IMR-90 (cell line): ENCODE results near the gene LNX1. TPM values are rescaled to one million over a fixed set of nuclear protein-coding genes. Genes with fewer than 3 reads are reported as not detected.
A peak's percentile ranks its signal among the peaks of the same experiment; 100 is the strongest.

Experiments
- ATAC-seq: fragments of 200-7000 bp; cut with Tn5 transposase; 2 replicates; pipeline ENCODE4 v1.9.1; 2020; ENCODE audit warnings: low read depth, mild to moderate bottlenecking, moderate library complexity
- BruUV-seq: library from RNA; stranded (reverse); fragments of 400-500 nt; replicated peaks from 2 replicates; lab custom pipeline; 2021; lab: Mats Ljungman, UMichigan
- CTCF ChIA-PET: fragments of 300-600 bp; formaldehyde crosslinking; extraction: SDS; loops from one replicate; lab custom pipeline; 2021; ENCODE audit warnings: antibody characterized with exemption; lab: Yijun Ruan, JAX
- POLR2A ChIA-PET: fragments of 300-600 bp; sonication (Branson Sonifier 250); formaldehyde crosslinking; loops from one replicate; lab custom pipeline; 2022; ENCODE audit warnings: antibody characterized with exemption; ENCODE audit not compliant: unreplicated experiment; lab: Charles Lee
- DNase-seq: peaks from one replicate; pipeline ENCODE4 v3.0.0; 2013
- H2AFZ ChIP-seq: replicated peaks from 2 replicates; pipeline ENCODE3; 2013; ENCODE audit warnings: low read length, mild to moderate bottlenecking; ENCODE audit not compliant: poor library complexity
- H2AK5ac ChIP-seq: 2 replicates; pipeline ENCODE4 v1.6.1; 2013; ENCODE audit warnings: low read depth, low read length, inconsistent platforms
- H2AK9ac ChIP-seq: replicated peaks from 2 replicates; pipeline ENCODE3; 2013; ENCODE audit warnings: mild to moderate bottlenecking, low read depth, low read length, moderate library complexity; ENCODE audit not compliant: poor library complexity
- H2BK120ac ChIP-seq: 2 replicates; pipeline ENCODE4 v1.6.1; 2013; ENCODE audit warnings: low read depth, low read length, inconsistent platforms
- H2BK15ac ChIP-seq: 3 replicates; pipeline ENCODE4 v1.6.1; 2013; ENCODE audit warnings: low read depth, low read length, inconsistent platforms
- H2BK20ac ChIP-seq: 2 replicates; pipeline ENCODE4 v1.6.1; 2013; ENCODE audit warnings: low read depth, mild to moderate bottlenecking, inconsistent platforms, low read length, moderate library complexity
- H2BK5ac ChIP-seq: 2 replicates; pipeline ENCODE4 v1.6.1; 2013; ENCODE audit warnings: mild to moderate bottlenecking, low read depth, low read length, inconsistent platforms; ENCODE audit not compliant: poor library complexity, severe bottlenecking
- H3K14ac ChIP-seq: replicated peaks from 2 replicates; pipeline ENCODE4 v1.6.1; 2013; ENCODE audit warnings: low read depth, low read length, inconsistent platforms
- H3K18ac ChIP-seq: 2 replicates; pipeline ENCODE4 v1.6.1; 2013; ENCODE audit warnings: low read depth, low read length, control low read depth
- H3K23ac ChIP-seq: 2 replicates; pipeline ENCODE4 v1.6.1; 2013; ENCODE audit warnings: low read depth, low read length, inconsistent platforms
- H3K27ac ChIP-seq: 2 replicates; pipeline ENCODE4 v1.5.1; 2013; ENCODE audit warnings: mild to moderate bottlenecking, control low read depth, low read length; ENCODE audit not compliant: insufficient read depth
- H3K27me3 ChIP-seq: 2 replicates; pipeline ENCODE4 v1.6.1; 2013; ENCODE audit warnings: low read length; ENCODE audit not compliant: control insufficient read depth, insufficient read depth
- H3K36me3 ChIP-seq: 2 replicates; pipeline ENCODE4 v1.6.1; 2013; ENCODE audit warnings: low read length, mixed read lengths; ENCODE audit not compliant: control insufficient read depth, insufficient read depth
- H3K4ac ChIP-seq: 2 replicates; pipeline ENCODE4 v1.6.1; 2013; ENCODE audit warnings: low read depth, low read length, inconsistent platforms
- H3K4me1 ChIP-seq: 2 replicates; pipeline ENCODE4 v1.6.1; 2013; ENCODE audit warnings: low read length, mixed read lengths; ENCODE audit not compliant: control insufficient read depth, insufficient read depth
- H3K4me2 ChIP-seq: 2 replicates; pipeline ENCODE4 v1.6.1; 2013; ENCODE audit warnings: low read depth, mild to moderate bottlenecking, control low read depth, low read length, moderate library complexity
- H3K4me3 ChIP-seq: 2 replicates; pipeline ENCODE4 v1.5.1; 2013; ENCODE audit warnings: low read depth, mild to moderate bottlenecking, control low read depth, low read length, moderate library complexity; ENCODE audit not compliant: insufficient read depth
- H3K56ac ChIP-seq: 2 replicates; pipeline ENCODE4 v1.6.1; 2013; ENCODE audit warnings: low read length, inconsistent platforms; ENCODE audit not compliant: insufficient read depth; ENCODE audit errors: extremely low read depth
- H3K79me1 ChIP-seq, 2 experiments: 2 replicates each; pipeline ENCODE4 v1.6.1; 2013; ENCODE audit warnings: low read length in 2 of 2, inconsistent platforms in 1 of 2, low read depth in 1 of 2
- H3K9ac ChIP-seq: 2 replicates; pipeline ENCODE4 v1.6.1; 2013; ENCODE audit warnings: low read depth, low read length, control low read depth
- H3K9me1 ChIP-seq: 2 replicates; pipeline ENCODE4 v1.6.1; 2013; ENCODE audit warnings: low read length, inconsistent platforms; ENCODE audit not compliant: insufficient read depth
- H3K9me3 ChIP-seq: 2 replicates; pipeline ENCODE4 v1.6.1; 2013; ENCODE audit warnings: low read length; ENCODE audit not compliant: control insufficient read depth, insufficient read depth
- H4K20me1 ChIP-seq: 2 replicates; pipeline ENCODE4 v1.6.1; 2013; ENCODE audit warnings: low read length, inconsistent platforms; ENCODE audit not compliant: insufficient read depth
- H4K5ac ChIP-seq: 2 replicates; pipeline ENCODE4 v1.6.1; 2013; ENCODE audit warnings: mild to moderate bottlenecking, low read depth, low read length, control low read depth
- H4K8ac ChIP-seq, 2 experiments: 2 replicates each; pipeline ENCODE4 v1.6.1; 2013; ENCODE audit warnings: low read depth in 2 of 2, low read length in 2 of 2, control low read depth in 1 of 2, inconsistent platforms in 1 of 2
- H4K91ac ChIP-seq: 2 replicates; pipeline ENCODE4 v1.6.1; 2013; ENCODE audit warnings: low read depth, low read length, inconsistent platforms; ENCODE audit not compliant: insufficient read depth
- BHLHE40 ChIP-seq: fragments of 150-350 bp; IDR thresholded peaks from 2 replicates; pipeline ENCODE4 v1.6.1; 2016; ENCODE audit warnings: mild to moderate bottlenecking, low read depth, low read length
- CEBPB ChIP-seq: IDR thresholded peaks from 2 replicates; pipeline ENCODE4 v1.6.1; 2012; ENCODE audit warnings: low read depth, low read length, improper control_type of control experiment
- CHD1 ChIP-seq: IDR thresholded peaks from 2 replicates; pipeline ENCODE4 v1.6.1; 2012; ENCODE audit warnings: low read depth, low read length, improper control_type of control experiment
- CTCF ChIP-seq: conservative IDR thresholded peaks from 2 replicates; pipeline ENCODE4 v1.5.1; 2012; ENCODE audit warnings: mild to moderate bottlenecking, low read depth, low read length, improper control_type of control experiment
- ELK1 ChIP-seq: fragments of 150-350 bp; IDR thresholded peaks from 2 replicates; pipeline ENCODE4 v1.6.1; 2016; ENCODE audit warnings: low read depth, mild to moderate bottlenecking, low read length, moderate library complexity, borderline replicate concordance
- FOS ChIP-seq: fragments of 150-350 bp; IDR thresholded peaks from 2 replicates; pipeline ENCODE4 v1.6.1; 2016; ENCODE audit warnings: low read depth, low read length
- MAFK ChIP-seq: IDR thresholded peaks from 2 replicates; pipeline ENCODE4 v1.6.1; 2012; ENCODE audit warnings: low read depth, low read length, improper control_type of control experiment
- MAZ ChIP-seq: IDR thresholded peaks from 2 replicates; pipeline ENCODE4 v1.6.1; 2012; ENCODE audit warnings: low read depth, mild to moderate bottlenecking, low read length, improper control_type of control experiment, moderate library complexity, borderline replicate concordance
- MXI1 ChIP-seq: IDR thresholded peaks from 2 replicates; pipeline ENCODE4 v1.6.1; 2012; ENCODE audit warnings: low read depth, mild to moderate bottlenecking, low read length, moderate library complexity, borderline replicate concordance
- NFE2L2 ChIP-seq: fragments of 150-350 bp; IDR thresholded peaks from 2 replicates; pipeline ENCODE4 v1.6.1; 2016; ENCODE audit warnings: low read depth, mild to moderate bottlenecking, low read length
- POLR2A ChIP-seq: IDR thresholded peaks from 2 replicates; pipeline ENCODE4 v1.6.1; 2012; ENCODE audit warnings: mild to moderate bottlenecking, low read depth, low read length
- RAD21 ChIP-seq: IDR thresholded peaks from 2 replicates; pipeline ENCODE4 v1.6.1; 2012; ENCODE audit warnings: low read length, improper control_type of control experiment
- RCOR1 ChIP-seq: IDR thresholded peaks from 2 replicates; pipeline ENCODE4 v1.6.1; 2012; ENCODE audit warnings: mild to moderate bottlenecking, low read length, improper control_type of control experiment; ENCODE audit not compliant: insufficient replicate concordance
- RFX5 ChIP-seq: IDR thresholded peaks from 2 replicates; pipeline ENCODE4 v1.8.0; 2012; ENCODE audit warnings: low read depth, mild to moderate bottlenecking, low read length, moderate library complexity
- SMC3 ChIP-seq: fragments of 150-350 bp; IDR thresholded peaks from 2 replicates; pipeline ENCODE4 v1.6.1; 2016; ENCODE audit warnings: low read depth, mild to moderate bottlenecking, antibody characterized with exemption, low read length, moderate library complexity
- USF2 ChIP-seq: fragments of 150-350 bp; IDR thresholded peaks from 2 replicates; pipeline ENCODE4 v1.6.1; 2017; ENCODE audit warnings: mild to moderate bottlenecking, antibody characterized with exemption, low read length, low read depth
- WGBS, 2 experiments: methylation state at CpG; one replicate each; pipeline versions ENCODE4 v1.1.5 to v1.1.7; 2013; ENCODE audit warnings: missing lambda C conversion rate in 2 of 2; ENCODE audit not compliant: insufficient read length in 1 of 2; ENCODE audit errors: extremely low coverage in 2 of 2; 5-methylcytosine and 5-hydroxymethylcytosine counted together
- dilution Hi-C: fragments of 300-500 bp; cut with HindIII; formaldehyde crosslinking; loops from one replicate; pipeline ENCODE4 v1.14.3; 2018; ENCODE audit warnings: low sequenced_read_pairs; ENCODE audit not compliant: unreplicated experiment
- in situ Hi-C: fragments of 300-500 bp; cut with MboI; formaldehyde crosslinking; loops from 3 replicates; pipeline ENCODE4 v1.14.3; 2019; ENCODE audit warnings: low sequenced_read_pairs, inconsistent platforms, mixed read lengths
- intact Hi-C: fragments of 100-400 bp; cut with micrococcal nuclease; formaldehyde crosslinking; loops from 2 replicates; pipeline ENCODE4 v1.10.0; 2022
- polyA plus RNA-seq, 3 experiments: library from polyadenylated mRNA; depleted of rRNA; stranded (reverse); fragments of >200 nt; gene quantifications; 2 replicates each; pipeline ENCODE4 v1.2.3, GENCODE V29; 2012; ENCODE audit warnings: low replicate concordance in 1 of 3
- total RNA-seq: library from RNA; depleted of rRNA; stranded (reverse); fragments of >200 nt; gene quantifications from 2 replicates; pipeline ENCODE4 v1.2.3, GENCODE V29; 2012

The LNX1 gene
- total and polyA plus RNA-seq, 2 of the 4 experiments (the other 2 are of a cell fraction) = 0.15 to 0.36 TPM

GRCh38 chr4:53480909-53481308, 110.4 kb downstream of the LNX1 start:
- no peak overlapping the region; the same call in 1 of the 2 replicates for H2AK5ac ChIP-seq
- H3K23ac ChIP-seq = no peak overlapping the region; the same call in 1 of the 2 replicates
- H2BK5ac ChIP-seq = peak overlapping the region; percentile 43
- WGBS, 2 experiments = 90% methylated on average over 2 of the region's 2 CpGs; no CpG with 5 or more reads in 1 of the 2 experiments
- H3K9me3 ChIP-seq = no peaks in the 10 kb centered on the region
- H3K36me3 ChIP-seq = no peaks in the 10 kb centered on the region
- no peak overlapping the region for H2AK9ac ChIP-seq
- peaks cover 17% of the 10 kb centered on the region for H3K4me1 ChIP-seq
- dilution Hi-C loops = no loop called here
- no peaks in the 10 kb centered on the region for H3K79me1 ChIP-seq
- H3K9ac ChIP-seq = no peak overlapping the region
- H3K27ac ChIP-seq = no peak overlapping the region
- no peak overlapping the region; the same call in 1 of the 2 replicates for H4K5ac ChIP-seq
- H3K9me1 ChIP-seq = peaks cover 7% of the 10 kb centered on the region; the same call in 1 of the 2 replicates
- H3K4me3 ChIP-seq = no peak overlapping the region
- no peaks in the 10 kb centered on the region for H3K27me3 ChIP-seq
- H3K4ac ChIP-seq = peak overlapping the region; percentile 47; the same call in 1 of the 2 replicates
- BruUV-seq = no TSS peak
- no peak overlapping the region for H3K56ac ChIP-seq
- no peak overlapping the region for H3K4me2 ChIP-seq
- peak overlapping the region; percentile 34 for H3K14ac ChIP-seq
- H4K91ac ChIP-seq = peak overlapping the region; percentile 9
- H2BK15ac ChIP-seq = peak overlapping the region; percentile 27; the same call in 2 of the 3 replicates
- H4K20me1 ChIP-seq = no peaks in the 10 kb centered on the region
- DNase-seq (peak; percentile 17), ATAC-seq (no peak)
- H2BK20ac ChIP-seq = peak overlapping the region; percentile 72
- H2BK120ac ChIP-seq = peak overlapping the region; percentile 74
- POLR2A ChIA-PET = no interaction called here
- in situ Hi-C loops = no loop called here
- TF ChIP-seq MXI1 (no peak), CHD1 (no peak), CTCF (no peak), MAZ (no peak), NFE2L2 (no peak), RCOR1 (no peak), USF2 (no peak), ELK1 (no peak), RFX5 (no peak), FOS (no peak), BHLHE40 (no peak), CEBPB (no peak), RAD21 (no peak), POLR2A (no peak), SMC3 (no peak), MAFK (no peak)
- intact Hi-C loops = no loop called here
- no peak overlapping the region for H2AFZ ChIP-seq
- H3K18ac ChIP-seq = peak overlapping the region; percentile 85
- peak overlapping the region in 1 of 2 experiments; percentile 43; a peak in 2 of 4 replicates for H4K8ac ChIP-seq
- CTCF ChIA-PET = interaction anchor here (1.8 kb wide), 1 partner anchor 9 kb away, joined by 9 read pairs; no protein-coding TSS in a partner anchor
